NCI-H526 treated with DMSO at 0.1 percent for 48 hours (cell line): ENCODE results near the gene SNX12.
A peak's percentile ranks its signal among the peaks of the same experiment; 100 is the strongest.
"Not testable (repeated sequence)": the region's sequence is repeated elsewhere in the genome, so short reads cannot be mapped to it uniquely, and the experiment has no call there.

ENCODE experiments used
- DNase-seq: peaks from one replicate; lab custom pipeline; 2025; lab: John Stamatoyannopoulos, UW

SNX12 gene

GRCh38 chrX:71091263-71091662 lies 23.1 kb upstream of the SNX12 start:
- no peak for DNase-seq

GRCh38 chrX:71085900-71086299 lies 17.8 kb upstream of the SNX12 start:
- DNase-seq, result no peak

- DNase-seq, result no peak
These were observed 14.7 kb upstream of the SNX12 start for GRCh38 chrX:71082822-71083221.

GRCh38 chrX:71082124-71082647 lies 14.1 kb upstream of the SNX12 start:
- DNase-seq, result no peak

- no peak for DNase-seq
These were observed 13.4 kb upstream of the SNX12 start for GRCh38 chrX:71081330-71082123.

GRCh38 chrX:71070531-71070930 lies 2.4 kb upstream of the SNX12 start:
- DNase-seq, result no peak

- peak; percentile 51 for DNase-seq
These were observed 456 bp downstream of the SNX12 start for GRCh38 chrX:71067712-71068043.

- no peak for DNase-seq
These were observed 1.0 kb downstream of the SNX12 start for GRCh38 chrX:71067089-71067488.

- no peak for DNase-seq
These were observed 8.0 kb downstream of the SNX12 start for GRCh38 chrX:71060127-71060526.

GRCh38 chrX:71057848-71058530 lies 10.1 kb downstream of the SNX12 start:
- no peak for DNase-seq

GRCh38 chrX:71056867-71057266 lies 11.3 kb downstream of the SNX12 start:
- no peak for DNase-seq

- no peak for DNase-seq
These were observed 14.9 kb downstream of the SNX12 start for GRCh38 chrX:71053217-71053621.

GRCh38 chrX:71052721-71053120 lies 15.4 kb downstream of the SNX12 start:
- DNase-seq, result no peak

- DNase-seq, result not testable (repeated sequence)
These were observed 20.2 kb downstream of the SNX12 start for GRCh38 chrX:71047891-71048290.

- no peak for DNase-seq
These were observed 50.7 kb downstream of the SNX12 start for GRCh38 chrX:71017396-71017939.
